Activated T-helper 2 cell treated with anti-CD3 and anti-CD28 coated beads, Interferon-gamma antibody, Interleukin-2, Interleukin-4, amounts not matched to agents 10 μg/mL and 5 μg/mL and 100 μg/mL, durations not matched to agents 14 hours and 24 hours and 36 hours (primary cell): ENCODE data around the gene NOTCH1. TPM values are rescaled to one million over a fixed set of nuclear protein-coding genes. Genes with fewer than 3 reads are reported as not detected.

ENCODE experiments used
- DNase-seq: peaks from one replicate; pipeline ENCODE4 v3.0.0; 2021; ENCODE audit warnings: low spot score
- H3K27ac Mint-ChIP-seq: one replicate; pipeline ENCODE4 v1.8.0; 2021; ENCODE audit warnings: mixed read lengths
- H3K27me3 Mint-ChIP-seq: one replicate; pipeline ENCODE4 v1.8.0; 2021; ENCODE audit warnings: low read depth, mixed read lengths
- H3K36me3 Mint-ChIP-seq: one replicate; pipeline ENCODE4 v1.8.0; 2021; ENCODE audit warnings: low read depth, mixed read lengths
- H3K4me1 Mint-ChIP-seq: one replicate; pipeline ENCODE4 v1.8.0; 2021; ENCODE audit warnings: low read depth, mixed read lengths
- H3K4me3 Mint-ChIP-seq: one replicate; pipeline ENCODE4 v1.8.0; 2021; ENCODE audit warnings: low read depth, mild to moderate bottlenecking, moderate library complexity, mixed read lengths
- H3K9me3 Mint-ChIP-seq: one replicate; pipeline ENCODE4 v1.8.0; 2021; ENCODE audit warnings: mixed read lengths
- intact Hi-C: fragments of 100-400 bp; cut with micrococcal nuclease; formaldehyde crosslinking; loops from one replicate; pipeline ENCODE4 v1.15.1; 2023
- total RNA-seq: library from RNA; stranded (reverse); gene quantifications from 2 replicates; pipeline ENCODE4 v1.2.3, GENCODE V29; 2022

Gene NOTCH1
- total RNA-seq, 1 donor from 2014 or later, result 81.3 TPM

- H3K4me3 Mint-ChIP-seq, result no peak overlapping the region
- no peaks in the 10 kb centered on the region for H3K9me3 Mint-ChIP-seq
- intact Hi-C loops, result no loop called here
- no peak overlapping the region for H3K27ac Mint-ChIP-seq
- no peaks in the 10 kb centered on the region for H3K4me1 Mint-ChIP-seq
- peaks cover 30% of the 10 kb centered on the region for H3K36me3 Mint-ChIP-seq
- no peak for DNase-seq
- H3K27me3 Mint-ChIP-seq, result no peaks in the 10 kb centered on the region
Observed at GRCh38 chr9:136507221-136507991, 38.4 kb downstream of the NOTCH1 start.

GRCh38 chr9:136506425-136506824 is 39.4 kb downstream of the NOTCH1 start:
- H3K4me1 Mint-ChIP-seq, result no peaks in the 10 kb centered on the region
- no peak overlapping the region for H3K27ac Mint-ChIP-seq
- intact Hi-C loops, result no loop called here
- H3K27me3 Mint-ChIP-seq, result no peaks in the 10 kb centered on the region
- H3K36me3 Mint-ChIP-seq, result peaks cover 32% of the 10 kb centered on the region
- H3K9me3 Mint-ChIP-seq, result no peaks in the 10 kb centered on the region
- no peak for DNase-seq
- H3K4me3 Mint-ChIP-seq, result no peak overlapping the region

GRCh38 chr9:136505406-136506403 is 40.1 kb downstream of the NOTCH1 start:
- intact Hi-C loops, result no loop called here
- H3K9me3 Mint-ChIP-seq, result no peaks in the 10 kb centered on the region

GRCh38 chr9:136504512-136505348 is 41.1 kb downstream of the NOTCH1 start:
- H3K27ac Mint-ChIP-seq, result no peak overlapping the region
- peaks cover 31% of the 10 kb centered on the region for H3K36me3 Mint-ChIP-seq
- no peak for DNase-seq
- intact Hi-C loops, result no loop called here
- H3K9me3 Mint-ChIP-seq, result no peaks in the 10 kb centered on the region
- H3K27me3 Mint-ChIP-seq, result no peaks in the 10 kb centered on the region
- no peak overlapping the region for H3K4me3 Mint-ChIP-seq
- H3K4me1 Mint-ChIP-seq, result no peaks in the 10 kb centered on the region

More at GRCh38 chr9:136505406-136506403, 40.1 kb downstream of the NOTCH1 start:
- Mint-ChIP-seq H3K27ac (no peak overlapping the region), H3K27me3 (no peaks in the 10 kb centered on the region), H3K36me3 (peaks cover 29% of the 10 kb centered on the region), H3K4me1 (no peaks in the 10 kb centered on the region), H3K4me3 (no peak overlapping the region)
- DNase-seq, result no peak

- H3K36me3 Mint-ChIP-seq, result peaks cover 39% of the 10 kb centered on the region
- H3K9me3 Mint-ChIP-seq, result no peaks in the 10 kb centered on the region
- intact Hi-C loops, result no loop called here
- no peaks in the 10 kb centered on the region for H3K4me1 Mint-ChIP-seq
- no peak for DNase-seq
- no peak overlapping the region for H3K27ac Mint-ChIP-seq
- H3K4me3 Mint-ChIP-seq, result no peak overlapping the region
- no peaks in the 10 kb centered on the region for H3K27me3 Mint-ChIP-seq
Observed at GRCh38 chr9:136502940-136503550, 42.8 kb downstream of the NOTCH1 start.

- Mint-ChIP-seq H3K36me3 (peaks cover 41% of the 10 kb centered on the region), H3K9me3 (no peaks in the 10 kb centered on the region)
Observed at GRCh38 chr9:136502196-136502595, 43.7 kb downstream of the NOTCH1 start.

GRCh38 chr9:136501686-136502085 is 44.2 kb downstream of the NOTCH1 start:
- intact Hi-C loops, result no loop called here
- peaks cover 41% of the 10 kb centered on the region for H3K36me3 Mint-ChIP-seq

More at GRCh38 chr9:136502196-136502595, 43.7 kb downstream of the NOTCH1 start:
- intact Hi-C loops, result no loop called here
- Mint-ChIP-seq H3K27ac (no peak overlapping the region), H3K4me1 (no peaks in the 10 kb centered on the region), H3K27me3 (no peaks in the 10 kb centered on the region), H3K4me3 (no peak overlapping the region)
- no peak for DNase-seq

GRCh38 chr9:136499935-136500910 is 45.6 kb downstream of the NOTCH1 start:
- Mint-ChIP-seq H3K36me3 (peaks cover 43% of the 10 kb centered on the region), H3K27ac (no peak overlapping the region), H3K4me1 (no peaks in the 10 kb centered on the region), H3K27me3 (no peaks in the 10 kb centered on the region), H3K4me3 (no peak overlapping the region), H3K9me3 (no peaks in the 10 kb centered on the region)
- intact Hi-C loops, result no loop called here
- DNase-seq, result no peak

More at GRCh38 chr9:136501686-136502085, 44.2 kb downstream of the NOTCH1 start:
- no peak for DNase-seq
- Mint-ChIP-seq H3K27ac (no peak overlapping the region), H3K4me3 (no peak overlapping the region), H3K4me1 (no peaks in the 10 kb centered on the region), H3K27me3 (no peaks in the 10 kb centered on the region), H3K9me3 (no peaks in the 10 kb centered on the region)

GRCh38 chr9:136499071-136499934 is 46.5 kb downstream of the NOTCH1 start:
- H3K27ac Mint-ChIP-seq, result no peak overlapping the region

GRCh38 chr9:136497916-136498695 is 47.7 kb downstream of the NOTCH1 start:
- Mint-ChIP-seq H3K4me1 (no peaks in the 10 kb centered on the region), H3K36me3 (peaks cover 33% of the 10 kb centered on the region), H3K4me3 (no peak overlapping the region), H3K27ac (no peak overlapping the region), H3K9me3 (no peaks in the 10 kb centered on the region), H3K27me3 (no peaks in the 10 kb centered on the region)
- no peak for DNase-seq
- intact Hi-C loops, result no loop called here

More at GRCh38 chr9:136499071-136499934, 46.5 kb downstream of the NOTCH1 start:
- Mint-ChIP-seq H3K4me1 (no peaks in the 10 kb centered on the region), H3K36me3 (peaks cover 40% of the 10 kb centered on the region), H3K9me3 (no peaks in the 10 kb centered on the region), H3K27me3 (no peaks in the 10 kb centered on the region), H3K4me3 (no peak overlapping the region)
- intact Hi-C loops, result no loop called here
- DNase-seq, result no peak
